HG03060 (cell line): Measurements from ENCODE around the gene KHDC4.
"Not testable (repeated sequence)": the region's sequence is repeated elsewhere in the genome, so short reads cannot be mapped to it uniquely, and the experiment has no call there.

Experiments used
- ATAC-seq: cut with Tn5 transposase; IDR thresholded peaks from one replicate; pipeline ENCODE4 v1.9.1; 2021; ENCODE audit warnings: low read depth, moderate number of reproducible peaks; ENCODE audit not compliant: unreplicated experiment

Gene KHDC4

DNA sequence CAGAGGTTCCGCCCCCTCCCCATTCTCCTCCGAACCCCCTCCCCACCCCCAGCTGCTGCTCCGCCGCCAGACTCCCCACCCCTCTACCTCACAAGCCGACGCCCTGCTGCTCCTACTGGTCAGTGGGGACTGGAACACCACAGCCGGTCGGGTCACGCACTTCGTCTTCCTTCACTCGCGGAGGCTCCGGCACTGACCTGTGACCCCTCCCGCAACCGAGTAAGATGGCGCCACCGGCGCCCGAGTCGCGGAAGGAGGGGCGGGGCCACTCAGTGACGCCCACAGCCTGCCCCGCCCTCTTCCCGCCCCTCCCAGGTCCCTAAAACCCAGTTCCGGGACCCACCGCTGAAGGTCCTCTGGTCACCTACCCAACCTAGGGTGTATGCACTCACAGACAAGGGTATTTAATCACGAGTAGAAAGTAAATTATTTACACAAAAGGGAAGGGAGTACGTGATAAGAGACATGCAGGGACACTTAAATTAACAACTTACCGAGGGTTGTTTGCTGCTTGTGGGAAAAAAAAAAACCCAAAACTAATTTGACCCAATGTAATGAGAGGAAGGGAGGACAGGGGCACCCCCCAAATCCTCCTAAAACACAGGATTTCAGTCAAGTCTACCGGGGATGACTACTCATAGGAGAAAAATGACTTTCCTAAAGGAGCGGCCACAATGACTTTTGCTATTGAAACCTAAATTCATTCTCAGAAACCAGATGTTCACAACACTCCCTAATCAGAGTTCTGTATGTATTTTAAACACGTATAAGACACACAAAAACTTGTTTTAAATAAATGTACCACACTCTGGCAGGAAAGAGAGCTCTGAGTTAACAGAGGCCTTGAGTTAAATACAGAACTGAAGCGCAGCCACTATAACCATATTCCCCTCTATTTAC, 22.8 kb downstream of the KHDC4 start, which contains the start of gene RIT1:
TSS of gene RIT1 (minus strand) at position 194 of the 900 bp plus-strand sequence. CDS start 588 bp downstream, outside the sequence.
- ATAC-seq, result peak; percentile 54

DNA sequence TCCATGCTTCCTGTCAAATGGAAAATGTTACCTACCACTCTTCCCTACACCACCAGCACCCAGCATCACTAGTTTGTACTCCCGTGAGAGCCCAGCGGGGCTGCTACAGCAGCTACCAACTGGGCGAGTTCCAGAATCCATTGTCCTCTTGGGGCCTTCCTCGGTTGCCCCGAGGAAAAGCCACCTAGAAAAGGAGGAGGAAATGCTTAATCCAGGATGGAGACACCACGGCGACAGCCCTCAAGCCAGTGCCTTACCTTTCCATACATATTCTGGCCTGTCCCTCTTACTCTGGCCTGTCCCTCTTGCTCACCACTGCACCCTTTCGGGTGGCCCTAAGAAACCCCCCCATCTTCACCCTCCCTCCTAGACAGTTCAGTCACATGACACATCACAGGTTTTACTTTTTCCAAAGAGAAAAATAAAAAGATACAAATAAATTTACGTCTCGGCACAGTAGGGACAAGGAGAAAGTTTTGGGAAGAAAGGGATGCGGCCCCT, 23.5 kb downstream of the KHDC4 start:
- no peak for ATAC-seq

DNA sequence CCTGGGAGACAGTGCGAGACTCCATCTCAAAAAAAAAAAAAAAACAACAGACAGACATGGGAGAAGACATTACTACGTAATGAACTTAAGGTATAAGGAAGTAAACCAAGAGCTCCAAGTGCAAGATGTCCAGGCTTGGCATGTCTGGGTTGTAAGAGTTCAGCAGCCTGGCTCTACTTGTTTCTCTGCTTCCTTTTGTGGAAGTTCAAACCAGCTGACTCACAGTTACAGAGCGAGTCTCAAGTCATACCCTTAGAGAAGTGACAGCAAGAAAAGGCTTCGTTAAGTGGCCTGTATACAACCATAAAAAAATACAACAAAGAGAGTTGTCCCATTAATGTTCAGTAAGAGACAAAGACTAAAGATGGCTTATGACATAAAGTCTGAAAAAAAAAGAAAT, 24.3 kb downstream of the KHDC4 start:
- no peak for ATAC-seq

GRCh38 chr1:155904261-155904660, 30.0 kb downstream of the KHDC4 start:
- no peak for ATAC-seq

- no peak for ATAC-seq
Observed at GRCh38 chr1:155900161-155900560, 34.1 kb downstream of the KHDC4 start.

- no peak for ATAC-seq
Observed at GRCh38 chr1:155899683-155900082, 34.5 kb downstream of the KHDC4 start.

GRCh38 chr1:155898888-155899287, 35.3 kb downstream of the KHDC4 start:
- ATAC-seq, result no peak

DNA sequence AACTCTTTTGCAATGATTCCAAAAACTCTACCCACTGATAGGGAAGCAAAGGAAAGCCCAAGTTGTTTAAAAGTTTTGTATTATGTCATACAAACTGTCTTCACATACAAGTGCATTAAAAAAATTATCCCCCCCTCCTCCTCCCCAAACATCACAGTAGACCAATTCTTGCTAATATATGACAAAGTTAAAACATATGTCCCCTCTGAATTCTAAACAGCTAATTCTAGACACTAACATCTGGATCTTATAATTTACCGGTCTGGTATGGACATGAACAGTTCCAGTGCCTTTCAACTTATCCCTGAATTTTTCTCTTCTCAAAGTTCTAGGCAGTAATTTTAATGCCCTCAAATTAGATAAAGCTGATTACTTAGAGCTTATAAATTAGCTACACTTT, 36.5 kb downstream of the KHDC4 start:
- no peak for ATAC-seq

DNA sequence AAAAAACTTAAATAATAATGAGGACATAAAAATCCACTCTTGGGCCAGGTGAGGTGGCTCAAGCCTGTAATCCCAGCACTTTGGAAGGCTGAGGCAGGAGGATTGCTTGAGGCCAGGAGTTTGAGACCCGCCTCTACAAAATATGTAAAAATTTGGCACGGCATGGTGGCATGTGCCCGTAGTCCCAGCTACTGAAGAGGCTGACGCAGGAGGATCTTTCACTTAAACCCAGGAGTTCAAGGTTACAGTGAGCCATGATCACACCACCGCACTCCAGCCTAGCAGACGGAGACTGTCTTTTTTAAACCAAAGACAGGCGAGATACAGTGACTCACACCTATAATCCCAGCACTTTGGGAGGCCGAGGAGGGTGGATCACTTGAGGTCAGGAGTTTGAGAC, 37.7 kb downstream of the KHDC4 start:
- not testable (repeated sequence) for ATAC-seq

- ATAC-seq, result not testable (repeated sequence)
Observed at GRCh38 chr1:155895617-155896016, 38.6 kb downstream of the KHDC4 start.

DNA sequence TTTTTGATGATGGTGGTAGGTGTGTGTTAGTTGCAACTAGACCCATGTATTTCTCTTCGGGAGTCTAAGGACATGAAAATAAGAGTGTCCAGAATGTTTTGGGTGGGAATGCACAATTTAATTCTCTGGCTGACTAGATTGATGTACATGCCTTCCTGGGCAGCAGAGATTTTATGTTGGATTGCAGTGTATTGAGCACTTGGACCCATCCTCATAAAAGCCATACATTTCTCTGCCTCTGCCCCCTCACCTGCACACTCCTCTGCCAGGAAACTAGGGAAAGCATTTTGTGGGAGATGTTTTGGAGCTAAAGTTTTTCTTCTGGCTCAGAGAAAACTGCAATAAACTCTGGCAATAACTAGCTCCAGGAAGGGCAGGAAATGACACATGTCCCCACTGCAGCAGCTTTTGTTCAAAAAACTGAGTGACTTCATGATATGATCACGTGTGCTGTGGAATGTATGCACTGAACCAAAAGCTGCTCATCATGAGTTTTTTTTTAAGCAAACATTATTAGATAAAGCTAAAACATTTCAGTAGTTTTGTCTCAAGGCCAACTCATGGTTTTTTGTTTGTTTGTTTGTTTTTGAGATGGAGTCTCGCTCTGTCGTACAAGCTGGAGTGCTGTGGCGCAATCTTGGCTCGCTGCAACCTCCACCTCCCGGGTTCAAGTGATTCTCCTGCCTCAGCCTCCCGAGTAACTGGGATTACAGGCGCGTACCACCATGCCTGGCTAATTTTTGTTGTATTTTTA, 40.6 kb downstream of the KHDC4 start:
- ATAC-seq, result no peak

DNA sequence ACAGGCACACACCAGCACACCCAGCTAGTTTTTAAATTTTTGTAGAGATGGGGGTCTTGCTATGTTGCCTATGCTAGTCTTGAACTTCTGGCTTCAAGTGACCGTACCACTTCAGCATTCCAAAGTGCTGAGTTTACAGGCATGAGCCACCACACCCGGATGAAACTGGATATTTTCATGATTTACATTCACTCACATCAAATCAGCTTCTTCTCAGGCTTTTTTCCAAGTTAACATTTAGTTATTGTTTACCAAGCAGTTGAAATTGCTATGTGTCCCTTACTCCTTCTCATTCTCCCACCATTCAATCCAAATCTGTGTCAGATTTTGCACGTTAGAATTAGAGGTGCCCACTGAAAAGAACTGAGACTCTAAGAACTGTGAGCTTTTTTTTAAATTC, 41.4 kb downstream of the KHDC4 start:
- ATAC-seq, result no peak

- ATAC-seq, result no peak
Observed at GRCh38 chr1:155890251-155890650, 44.0 kb downstream of the KHDC4 start.

DNA sequence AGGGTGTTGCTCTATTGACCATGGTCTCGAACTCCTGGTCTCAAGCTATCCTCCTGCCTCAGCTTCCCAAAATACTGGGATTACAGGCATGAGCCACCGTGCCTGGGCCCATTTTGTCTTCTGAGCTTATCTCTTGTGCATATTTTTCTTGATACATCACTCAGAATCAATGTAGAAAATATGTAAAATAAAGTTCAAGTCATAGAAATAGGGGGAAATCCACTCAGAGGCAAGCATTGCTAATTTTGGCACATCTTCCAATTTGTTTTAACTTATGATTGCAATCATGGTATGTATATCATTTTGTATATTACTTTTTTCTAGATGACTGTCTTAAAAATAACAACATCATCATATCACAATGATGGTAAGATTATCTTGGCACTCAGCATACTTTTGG, 44.6 kb downstream of the KHDC4 start:
- no peak for ATAC-seq

- no peak for ATAC-seq
Observed at GRCh38 chr1:155888481-155888880, 45.7 kb downstream of the KHDC4 start.

GRCh38 chr1:155884982-155885381, 49.2 kb downstream of the KHDC4 start:
- no peak for ATAC-seq

DNA sequence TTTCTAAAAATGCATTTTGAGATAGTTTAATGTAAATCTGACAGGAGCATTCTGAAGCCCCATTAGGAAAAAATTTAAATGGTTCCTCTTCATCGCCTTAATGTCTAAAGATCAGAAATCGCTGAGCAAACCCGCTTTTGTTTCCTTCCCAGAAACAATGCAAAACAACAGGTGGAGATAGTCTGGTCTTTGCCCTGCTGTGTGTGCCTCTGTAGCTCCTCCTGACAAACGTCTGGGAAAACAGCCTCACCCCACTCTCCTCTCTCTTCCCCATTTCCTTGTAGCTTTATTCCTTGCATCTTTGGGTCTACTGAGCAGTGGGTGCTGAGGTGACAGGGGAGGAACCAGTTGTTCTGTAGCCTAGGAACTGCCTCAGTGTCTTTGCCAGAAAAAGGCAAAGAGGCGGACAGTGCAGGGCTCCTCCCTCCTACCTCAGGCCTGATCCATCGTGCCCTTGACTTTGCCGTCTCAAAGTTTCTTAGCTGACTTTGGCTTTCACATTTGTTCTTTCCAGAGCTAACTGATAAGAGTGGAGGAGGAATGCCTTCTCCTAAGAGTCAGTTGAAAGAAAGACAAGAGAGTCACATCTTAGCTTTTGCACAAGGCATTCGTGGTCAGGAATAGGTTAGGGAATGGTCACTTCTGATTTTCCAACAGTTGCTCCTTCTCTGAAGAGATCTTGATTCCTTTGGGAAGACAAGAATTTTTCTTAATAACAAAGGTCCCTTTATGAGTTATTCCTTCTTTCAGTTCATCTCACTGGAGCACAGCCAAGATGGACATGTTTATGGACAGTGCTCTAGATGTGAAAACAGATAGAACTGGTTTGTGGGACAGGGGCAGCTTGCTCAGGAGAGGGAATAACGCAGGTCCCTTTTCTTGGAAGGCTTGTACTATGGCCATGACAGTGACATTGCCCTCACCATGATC, 49.9 kb downstream of the KHDC4 start:
- no peak for ATAC-seq

DNA sequence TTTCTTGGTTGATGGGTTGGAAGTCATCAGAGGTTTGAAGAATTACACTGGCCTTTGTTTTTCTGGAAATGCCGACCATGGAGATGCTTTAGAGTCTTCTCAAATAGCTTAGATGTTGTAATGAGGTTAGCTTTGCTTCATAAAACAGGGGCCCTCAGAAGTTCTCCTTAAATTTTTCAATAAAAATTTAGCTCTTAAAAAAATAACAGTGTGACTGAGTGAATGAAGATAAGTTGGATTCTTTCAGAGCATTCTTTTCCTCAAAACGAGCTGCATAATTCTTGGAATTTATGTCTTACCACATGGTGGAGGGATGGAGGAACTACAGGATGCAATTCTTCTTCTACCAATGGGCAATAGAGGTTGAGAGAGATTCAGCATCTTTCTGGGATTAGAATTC, 51.4 kb downstream of the KHDC4 start:
- no peak for ATAC-seq

- no peak for ATAC-seq
Observed at GRCh38 chr1:155882235-155882634, 52.0 kb downstream of the KHDC4 start.

DNA sequence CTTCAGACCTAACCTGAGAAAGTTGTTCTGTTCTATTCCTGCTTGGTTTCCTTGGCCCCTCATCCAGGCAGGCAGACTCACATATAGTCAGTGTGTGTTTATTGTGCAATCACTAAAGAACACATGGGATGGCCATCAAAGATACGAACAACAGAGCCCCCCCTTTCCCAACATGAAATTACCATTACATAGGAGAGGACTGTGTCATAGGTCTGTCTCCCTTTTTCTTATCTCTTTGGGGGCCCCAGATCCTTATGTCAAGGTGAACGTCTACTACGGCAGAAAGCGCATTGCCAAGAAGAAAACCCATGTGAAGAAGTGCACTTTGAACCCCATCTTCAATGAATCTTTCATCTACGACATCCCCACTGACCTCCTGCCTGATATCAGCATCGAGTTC, 53.3 kb downstream of the KHDC4 start:
- no peak for ATAC-seq
